ENCODE results near the gene ACTR6. TPM values are rescaled to one million over a fixed set of nuclear protein-coding genes. Genes with fewer than 3 reads are reported as not detected.
"Not testable (repeated sequence)": the region's sequence is repeated elsewhere in the genome, so short reads cannot be mapped to it uniquely, and the experiment has no call there.

The ACTR6 gene
- total RNA-seq, 1 experiment from 2014 or later, result 33.0 TPM

GRCh38 chr12:100169345-100169744 is 31.3 kb upstream of the ACTR6 start:
- Histone ChIP-seq H3K4me3 (ENCODE audit: insufficient read depth, low read depth, low read length) (no peak overlapping the region), H3K27me3 (ENCODE audit: control insufficient read depth, insufficient read depth, low read length) (no peaks in the 10 kb centered on the region), H3K36me3 (replicated peaks; ENCODE audit: control insufficient read depth, insufficient read depth, low read length) (peaks cover 4% of the 10 kb centered on the region)
- no peak for DNase-seq

DNA sequence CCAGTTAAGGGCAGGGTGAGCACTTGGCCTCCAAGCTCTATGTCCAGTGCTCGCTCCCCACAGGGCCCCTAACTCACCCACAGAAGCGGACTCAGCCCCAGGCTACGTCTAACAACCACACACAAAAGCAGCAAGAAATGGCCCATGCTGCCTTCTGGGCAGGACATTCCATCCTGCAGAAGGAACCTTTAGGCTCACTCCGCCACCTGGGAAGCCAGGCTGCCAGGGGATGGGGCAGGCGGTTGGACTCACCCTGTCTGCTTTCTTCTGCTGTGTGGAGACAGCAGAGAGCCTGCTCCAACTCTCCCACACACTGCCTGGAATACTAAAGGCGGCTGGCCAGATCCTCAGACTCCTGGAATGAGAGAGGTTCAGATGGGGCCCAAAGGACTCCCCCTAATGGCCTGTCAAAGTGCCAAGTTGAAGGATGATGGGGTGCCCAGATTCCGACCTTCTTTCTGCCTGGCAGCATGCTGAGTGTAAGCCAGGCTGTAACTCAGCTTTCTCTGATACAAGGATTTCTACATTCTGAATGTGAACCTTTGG is 30.2 kb upstream of the ACTR6 start:
- no peak for DNase-seq
- Histone ChIP-seq H3K27me3 (ENCODE audit: control insufficient read depth, insufficient read depth, low read length) (no peaks in the 10 kb centered on the region), H3K4me3 (ENCODE audit: insufficient read depth, low read depth, low read length) (no peak overlapping the region), H3K36me3 (replicated peaks; ENCODE audit: control insufficient read depth, insufficient read depth, low read length) (peaks cover 3% of the 10 kb centered on the region)

DNA sequence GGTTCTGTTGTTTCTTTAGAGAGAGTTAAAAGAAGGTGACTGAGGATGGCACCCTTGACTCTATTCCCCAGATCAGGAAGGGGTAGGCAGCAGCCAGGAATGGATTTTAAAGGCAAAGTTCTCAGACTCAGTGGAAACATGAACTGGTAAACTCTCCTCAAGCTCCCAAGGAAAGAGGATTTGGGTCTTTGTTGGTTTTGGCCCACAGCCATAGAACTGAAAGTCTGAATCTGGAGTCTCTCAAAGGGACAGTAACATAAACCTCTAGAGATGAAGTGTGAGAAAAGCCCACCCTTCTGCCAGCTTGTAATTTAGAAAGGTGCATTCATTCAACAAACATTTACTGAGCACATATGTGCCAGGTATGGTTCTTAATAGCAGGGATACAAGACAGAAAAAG is 29.4 kb upstream of the ACTR6 start:
- no peak for DNase-seq
- Histone ChIP-seq H3K4me3 (ENCODE audit: insufficient read depth, low read depth, low read length) (no peak overlapping the region), H3K36me3 (replicated peaks; ENCODE audit: control insufficient read depth, insufficient read depth, low read length) (peaks cover 3% of the 10 kb centered on the region), H3K27me3 (ENCODE audit: control insufficient read depth, insufficient read depth, low read length) (no peaks in the 10 kb centered on the region)

GRCh38 chr12:100173111-100173510 is 27.5 kb upstream of the ACTR6 start:
- Histone ChIP-seq H3K27me3 (ENCODE audit: control insufficient read depth, insufficient read depth, low read length) (no peaks in the 10 kb centered on the region), H3K36me3 (replicated peaks; ENCODE audit: control insufficient read depth, insufficient read depth, low read length) (peaks cover 2% of the 10 kb centered on the region; the same call in 1 of the 2 replicates), H3K4me3 (ENCODE audit: insufficient read depth, low read depth, low read length) (no peak overlapping the region)
- DNase-seq, result no peak

DNA sequence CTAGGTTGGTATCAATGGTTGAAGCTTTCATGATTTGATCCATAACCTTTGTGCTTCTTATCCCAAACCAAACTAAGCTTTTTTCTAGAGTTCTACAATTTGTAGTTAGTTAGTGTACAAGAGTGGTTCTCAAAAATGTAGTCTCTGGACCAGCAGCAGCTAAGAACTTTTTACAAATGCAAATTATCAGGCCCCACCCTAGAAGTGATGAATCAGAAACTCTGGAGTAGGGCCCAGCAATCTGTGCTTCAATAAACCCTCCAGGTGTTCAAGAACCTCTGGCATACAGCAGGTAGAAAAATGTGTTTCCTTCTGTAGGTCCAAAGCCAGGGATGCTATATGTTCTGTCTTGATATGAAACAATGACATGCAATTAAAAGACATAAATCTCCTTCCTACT is 26.1 kb upstream of the ACTR6 start:
- DNase-seq, result no peak
- Histone ChIP-seq H3K4me3 (ENCODE audit: insufficient read depth, low read depth, low read length) (no peak overlapping the region), H3K27me3 (ENCODE audit: control insufficient read depth, insufficient read depth, low read length) (no peaks in the 10 kb centered on the region), H3K36me3 (replicated peaks; ENCODE audit: control insufficient read depth, insufficient read depth, low read length) (peaks cover 2% of the 10 kb centered on the region; the same call in 1 of the 2 replicates)

DNA sequence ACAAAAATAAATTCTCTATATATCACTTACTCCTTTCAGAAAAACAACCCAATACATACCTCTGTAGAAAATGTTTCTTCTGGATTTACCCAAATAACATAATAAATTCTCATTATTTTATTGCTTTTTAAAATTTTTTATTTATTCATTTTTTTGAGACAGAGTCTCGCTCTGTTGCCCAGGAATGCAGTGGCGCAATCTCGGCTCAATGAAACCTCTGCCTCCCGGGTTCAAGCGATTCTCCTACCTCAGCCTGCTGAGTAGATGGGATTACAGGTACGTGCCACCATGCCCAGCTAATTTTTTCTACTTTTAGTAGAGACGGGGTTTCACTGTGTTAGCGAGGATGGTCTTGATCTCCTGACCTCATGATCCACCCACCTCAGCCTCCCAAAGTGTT is 24.1 kb upstream of the ACTR6 start:
- not testable (repeated sequence) for H3K27me3 ChIP-seq (ENCODE audit: control insufficient read depth, insufficient read depth, low read length); DNase-seq; H3K4me3 ChIP-seq (ENCODE audit: insufficient read depth, low read depth, low read length); H3K36me3 ChIP-seq (replicated peaks; ENCODE audit: control insufficient read depth, insufficient read depth, low read length)

- DNase-seq, result no peak
- H3K27me3 ChIP-seq (ENCODE audit: control insufficient read depth, insufficient read depth, low read length), result no peaks in the 10 kb centered on the region
- H3K4me3 ChIP-seq (ENCODE audit: insufficient read depth, low read depth, low read length), result no peak overlapping the region
- no peaks in the 10 kb centered on the region; the same call in 1 of the 2 replicates for H3K36me3 ChIP-seq (replicated peaks; ENCODE audit: control insufficient read depth, insufficient read depth, low read length)
Measured at GRCh38 chr12:100179252-100179651, 21.4 kb upstream of the ACTR6 start.

DNA sequence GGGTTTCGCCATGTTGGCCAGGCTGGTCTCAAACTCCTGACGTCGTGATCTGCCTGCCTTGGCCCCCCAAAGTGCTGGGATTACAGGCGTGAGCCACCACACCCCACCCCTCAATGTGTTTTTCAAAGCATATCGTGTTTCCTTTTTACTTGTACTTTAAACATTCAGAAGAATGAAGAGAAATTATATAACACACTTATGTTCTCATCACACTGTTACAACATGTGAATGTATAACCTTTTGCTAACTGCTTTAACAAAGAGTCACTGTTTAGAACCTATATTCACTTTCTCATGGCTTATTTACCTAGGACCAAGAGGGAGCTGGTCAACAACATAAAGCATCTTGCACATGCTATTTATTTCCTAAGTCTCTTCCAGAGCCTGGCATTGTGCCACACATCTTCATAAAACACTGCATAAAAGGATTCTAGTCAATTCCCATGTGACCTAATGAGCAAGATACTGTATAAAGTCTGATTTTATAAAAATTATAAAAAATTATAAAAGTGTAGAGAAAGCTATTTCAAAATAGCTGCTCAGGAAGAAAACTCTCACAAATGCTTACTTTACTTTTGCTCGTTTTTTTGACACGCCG is 16.0 kb upstream of the ACTR6 start:
- Histone ChIP-seq H3K4me3 (ENCODE audit: insufficient read depth, low read depth, low read length) (no peak overlapping the region), H3K36me3 (replicated peaks; ENCODE audit: control insufficient read depth, insufficient read depth, low read length) (no peaks in the 10 kb centered on the region; the same call in 1 of the 2 replicates), H3K27me3 (ENCODE audit: control insufficient read depth, insufficient read depth, low read length) (no peaks in the 10 kb centered on the region)
- DNase-seq, result no peak

- DNase-seq, result no peak
Measured at GRCh38 chr12:100185361-100185894, 15.2 kb upstream of the ACTR6 start.

DNA sequence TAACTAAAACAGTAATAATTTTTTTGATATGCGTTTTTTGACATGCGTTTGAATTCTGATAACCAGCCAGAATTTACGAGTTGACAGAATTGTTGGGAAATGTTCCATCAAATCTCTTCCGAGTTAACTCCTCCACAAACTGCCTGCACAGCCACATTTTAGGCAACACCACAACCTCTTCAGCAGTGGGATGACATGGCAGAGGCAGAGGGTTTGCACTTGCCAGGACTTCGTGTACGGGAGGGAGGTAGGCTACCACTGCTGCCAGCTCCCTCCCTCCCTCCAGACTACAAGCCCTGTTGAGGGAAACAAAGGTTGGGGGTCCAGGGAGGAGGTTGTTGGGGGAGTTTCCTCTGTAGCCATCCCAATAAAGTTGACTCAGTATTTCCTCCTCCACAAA is 14.5 kb upstream of the ACTR6 start:
- DNase-seq, result no peak
- Histone ChIP-seq H3K4me3 (ENCODE audit: insufficient read depth, low read depth, low read length) (no peak overlapping the region), H3K27me3 (ENCODE audit: control insufficient read depth, insufficient read depth, low read length) (no peaks in the 10 kb centered on the region), H3K36me3 (replicated peaks; ENCODE audit: control insufficient read depth, insufficient read depth, low read length) (no peaks in the 10 kb centered on the region; the same call in 1 of the 2 replicates)

More at GRCh38 chr12:100185361-100185894, 15.2 kb upstream of the ACTR6 start:
- no peak overlapping the region for H3K4me3 ChIP-seq (ENCODE audit: insufficient read depth, low read depth, low read length)
- H3K27me3 ChIP-seq (ENCODE audit: control insufficient read depth, insufficient read depth, low read length), result no peaks in the 10 kb centered on the region
- no peaks in the 10 kb centered on the region; the same call in 1 of the 2 replicates for H3K36me3 ChIP-seq (replicated peaks; ENCODE audit: control insufficient read depth, insufficient read depth, low read length)

GRCh38 chr12:100187068-100187467 is 13.5 kb upstream of the ACTR6 start:
- Histone ChIP-seq H3K27me3 (ENCODE audit: control insufficient read depth, insufficient read depth, low read length) (no peaks in the 10 kb centered on the region), H3K4me3 (ENCODE audit: insufficient read depth, low read depth, low read length) (no peak overlapping the region), H3K36me3 (replicated peaks; ENCODE audit: control insufficient read depth, insufficient read depth, low read length) (no peaks in the 10 kb centered on the region; the same call in 1 of the 2 replicates)
- DNase-seq, result no peak

GRCh38 chr12:100187857-100188519 is 12.6 kb upstream of the ACTR6 start:
- Histone ChIP-seq H3K36me3 (replicated peaks; ENCODE audit: control insufficient read depth, insufficient read depth, low read length) (no peaks in the 10 kb centered on the region; the same call in 1 of the 2 replicates), H3K27me3 (ENCODE audit: control insufficient read depth, insufficient read depth, low read length) (no peaks in the 10 kb centered on the region), H3K4me3 (ENCODE audit: insufficient read depth, low read depth, low read length) (no peak overlapping the region)
- no peak for DNase-seq

DNA sequence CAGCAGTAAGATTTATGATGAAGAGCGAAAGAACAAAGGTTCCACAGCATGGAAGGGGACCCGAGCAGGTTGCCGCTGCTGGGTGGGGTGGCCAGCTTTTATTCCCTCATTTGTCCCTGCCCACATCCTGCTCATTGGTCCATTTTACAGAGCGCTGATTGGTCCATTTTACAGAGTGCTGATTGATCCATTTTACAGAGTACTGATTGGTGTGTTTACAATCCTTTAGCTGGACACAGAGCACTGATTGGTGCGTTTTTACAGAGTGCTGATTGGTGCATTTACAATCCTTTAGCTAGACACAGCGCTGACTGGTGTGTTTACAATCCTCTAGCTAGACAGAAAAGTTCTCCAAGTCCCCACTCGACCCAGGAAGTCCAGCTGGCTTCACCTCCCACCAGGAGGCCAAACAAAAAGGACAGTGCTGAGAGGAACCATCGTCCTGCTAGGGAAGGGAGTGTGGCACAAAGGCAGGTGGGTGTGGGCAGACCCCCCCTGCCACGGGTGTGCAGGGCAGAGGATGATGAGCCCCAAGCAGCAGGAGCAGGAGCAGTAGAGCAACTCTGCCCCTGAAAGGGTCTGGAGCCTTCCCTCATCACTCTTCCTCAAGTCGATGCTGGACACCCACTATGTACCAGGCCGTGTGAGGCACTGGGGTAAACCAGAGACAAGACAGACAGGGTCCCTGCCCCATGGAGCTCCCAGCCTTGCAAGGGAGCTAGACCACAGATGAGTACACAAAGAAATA is 11.6 kb upstream of the ACTR6 start:
- H3K4me3 ChIP-seq (ENCODE audit: insufficient read depth, low read depth, low read length); H3K27me3 ChIP-seq (ENCODE audit: control insufficient read depth, insufficient read depth, low read length); DNase-seq; H3K36me3 ChIP-seq (replicated peaks; ENCODE audit: control insufficient read depth, insufficient read depth, low read length): not testable (repeated sequence)

DNA sequence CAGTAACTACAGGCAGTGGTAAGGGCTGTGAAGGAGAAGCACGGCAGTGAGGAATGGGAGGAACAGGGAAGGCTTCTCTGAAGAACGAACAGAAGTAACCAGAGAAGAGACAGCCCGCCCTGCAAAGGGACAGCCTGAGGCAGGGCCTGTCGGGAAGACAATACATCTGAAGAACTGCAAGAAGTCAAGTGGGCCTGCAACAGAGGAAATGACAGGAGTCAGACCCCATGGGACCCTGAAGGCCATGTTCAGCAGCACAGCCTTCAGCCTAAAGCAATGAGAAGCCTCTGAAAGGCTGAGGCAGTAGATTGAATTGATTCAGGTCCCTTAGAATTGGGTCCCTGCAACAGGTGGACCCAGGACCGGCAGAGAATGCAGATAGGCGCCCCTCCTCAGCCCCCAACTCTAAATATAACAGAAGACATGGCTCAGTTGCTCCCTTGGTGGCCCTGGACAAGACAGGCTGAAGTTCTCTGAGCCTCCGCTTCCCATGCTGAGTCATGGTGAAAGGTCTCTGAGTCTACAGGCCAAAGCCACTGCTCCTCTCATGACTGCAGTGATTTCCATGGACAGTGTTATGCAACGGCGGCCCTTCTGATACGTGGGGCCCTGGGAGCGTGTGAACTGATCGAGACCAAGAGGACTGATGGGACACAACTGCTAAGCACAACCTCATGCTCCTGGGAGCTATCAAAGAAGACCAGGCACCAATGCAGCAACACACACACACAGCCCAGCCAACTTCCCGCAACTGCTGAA is 10.8 kb upstream of the ACTR6 start:
- DNase-seq, result no peak
- Histone ChIP-seq H3K36me3 (replicated peaks; ENCODE audit: control insufficient read depth, insufficient read depth, low read length) (peaks cover 3% of the 10 kb centered on the region; the same call in 1 of the 2 replicates), H3K4me3 (ENCODE audit: insufficient read depth, low read depth, low read length) (no peak overlapping the region), H3K27me3 (ENCODE audit: control insufficient read depth, insufficient read depth, low read length) (no peaks in the 10 kb centered on the region)
